ENCODE results near the gene CD28. TPM values are rescaled to one million over a fixed set of nuclear protein-coding genes. Genes with fewer than 3 reads are reported as not detected.
"Not testable (repeated sequence)": the region's sequence is repeated elsewhere in the genome, so short reads cannot be mapped to it uniquely, and the experiment has no call there.

Gene CD28
- total RNA-seq, 1 donor from 2014 or later, result not detected

GRCh38 chr2:203694191-203694590 is 12.2 kb upstream of the CD28 start:
- no peak for DNase-seq (ENCODE audit: extremely low spot score, unreplicated experiment)
- Mint-ChIP-seq H3K36me3 (ENCODE audit: unreplicated experiment) (no peaks in the 10 kb centered on the region), H3K27ac (ENCODE audit: unreplicated experiment) (peak overlapping the region; percentile 57), H3K4me1 (ENCODE audit: unreplicated experiment) (peaks cover 34% of the 10 kb centered on the region), H3K9me3 (ENCODE audit: unreplicated experiment) (no peaks in the 10 kb centered on the region), H3K27me3 (ENCODE audit: unreplicated experiment) (peaks cover 5% of the 10 kb centered on the region), H3K4me3 (ENCODE audit: unreplicated experiment) (no peak overlapping the region)
- TF ChIP-seq, protein P1, sequence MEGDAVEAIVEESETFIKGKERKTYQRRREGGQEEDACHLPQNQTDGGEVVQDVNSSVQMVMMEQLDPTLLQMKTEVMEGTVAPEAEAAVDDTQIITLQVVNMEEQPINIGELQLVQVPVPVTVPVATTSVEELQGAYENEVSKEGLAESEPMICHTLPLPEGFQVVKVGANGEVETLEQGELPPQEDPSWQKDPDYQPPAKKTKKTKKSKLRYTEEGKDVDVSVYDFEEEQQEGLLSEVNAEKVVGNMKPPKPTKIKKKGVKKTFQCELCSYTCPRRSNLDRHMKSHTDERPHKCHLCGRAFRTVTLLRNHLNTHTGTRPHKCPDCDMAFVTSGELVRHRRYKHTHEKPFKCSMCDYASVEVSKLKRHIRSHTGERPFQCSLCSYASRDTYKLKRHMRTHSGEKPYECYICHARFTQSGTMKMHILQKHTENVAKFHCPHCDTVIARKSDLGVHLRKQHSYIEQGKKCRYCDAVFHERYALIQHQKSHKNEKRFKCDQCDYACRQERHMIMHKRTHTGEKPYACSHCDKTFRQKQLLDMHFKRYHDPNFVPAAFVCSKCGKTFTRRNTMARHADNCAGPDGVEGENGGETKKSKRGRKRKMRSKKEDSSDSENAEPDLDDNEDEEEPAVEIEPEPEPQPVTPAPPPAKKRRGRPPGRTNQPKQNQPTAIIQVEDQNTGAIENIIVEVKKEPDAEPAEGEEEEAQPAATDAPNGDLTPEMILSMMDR (IDR thresholded peaks at IDR 0.05), result no peak

DNA sequence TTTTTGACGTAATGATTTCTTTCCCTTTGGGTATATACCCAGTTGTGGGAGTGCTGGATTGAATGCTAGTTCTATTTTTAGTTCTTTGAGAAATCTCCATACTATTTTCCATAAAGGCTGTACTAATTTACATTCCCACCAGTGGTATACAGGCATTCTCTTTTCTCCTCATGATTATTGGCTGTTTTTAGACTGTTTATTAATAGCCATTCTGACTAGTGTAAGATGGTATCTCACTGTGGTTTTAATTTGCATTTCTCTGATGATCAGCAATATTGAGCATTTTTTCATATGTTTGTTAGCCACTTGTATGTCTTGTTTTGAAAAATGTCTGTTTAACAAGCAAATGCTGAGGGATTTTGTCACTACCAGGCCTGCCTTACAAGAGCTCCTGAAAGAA is 9.2 kb upstream of the CD28 start:
- no peak overlapping the region for H3K27ac Mint-ChIP-seq (ENCODE audit: unreplicated experiment)
- no peak for DNase-seq (ENCODE audit: extremely low spot score, unreplicated experiment)
- H3K27me3 Mint-ChIP-seq (ENCODE audit: unreplicated experiment), result peaks cover 5% of the 10 kb centered on the region
- H3K4me3 Mint-ChIP-seq (ENCODE audit: unreplicated experiment), result no peak overlapping the region
- no peaks in the 10 kb centered on the region for H3K9me3 Mint-ChIP-seq (ENCODE audit: unreplicated experiment)
- H3K4me1 Mint-ChIP-seq (ENCODE audit: unreplicated experiment), result peaks cover 21% of the 10 kb centered on the region
- no peaks in the 10 kb centered on the region for H3K36me3 Mint-ChIP-seq (ENCODE audit: unreplicated experiment)
- TF ChIP-seq, protein P1 (IDR thresholded peaks at IDR 0.05), result no peak

DNA sequence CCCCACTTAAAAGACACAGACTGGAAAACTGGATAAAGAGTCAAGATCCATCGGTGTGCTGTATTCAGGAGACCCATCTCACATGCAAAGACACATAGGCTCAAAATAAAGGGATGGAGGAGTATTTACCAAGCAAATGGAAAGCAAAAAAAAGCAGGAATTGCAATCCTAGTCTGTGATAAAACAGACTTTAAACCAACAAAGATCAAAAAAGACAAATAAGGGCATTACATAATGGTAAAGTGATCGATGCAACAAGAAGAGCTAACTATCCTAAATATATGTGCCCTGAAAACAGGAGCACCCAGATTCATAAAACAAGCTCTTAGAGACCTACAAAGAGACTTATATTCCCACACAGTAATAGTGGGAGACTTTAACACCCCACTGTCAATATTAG is 8.7 kb upstream of the CD28 start:
- not testable (repeated sequence) for H3K27ac Mint-ChIP-seq (ENCODE audit: unreplicated experiment); H3K4me3 Mint-ChIP-seq (ENCODE audit: unreplicated experiment); DNase-seq (ENCODE audit: extremely low spot score, unreplicated experiment); H3K27me3 Mint-ChIP-seq (ENCODE audit: unreplicated experiment); H3K9me3 Mint-ChIP-seq (ENCODE audit: unreplicated experiment); H3K36me3 Mint-ChIP-seq (ENCODE audit: unreplicated experiment)
- H3K4me1 Mint-ChIP-seq (ENCODE audit: unreplicated experiment), result peaks cover 16% of the 10 kb centered on the region

DNA sequence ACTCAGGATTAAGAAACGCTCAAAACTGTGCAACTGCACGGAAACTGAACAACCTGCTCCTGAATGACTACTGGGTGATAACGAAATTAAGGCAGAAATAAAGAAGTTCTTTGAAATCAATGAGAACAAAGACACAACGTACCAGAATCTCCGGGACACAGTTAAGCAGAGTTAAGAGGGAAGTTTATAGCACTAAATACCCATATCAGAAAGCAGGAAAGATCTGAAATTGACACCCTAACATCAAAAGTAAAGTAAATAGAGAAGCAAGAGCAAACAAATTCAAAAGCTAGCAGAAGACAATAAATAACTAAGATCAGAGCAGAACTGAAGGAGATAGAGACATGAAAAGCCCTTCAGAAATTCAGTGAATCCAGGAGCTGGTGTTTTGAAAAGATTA is 8.0 kb upstream of the CD28 start:
- peaks cover 11% of the 10 kb centered on the region for H3K4me1 Mint-ChIP-seq (ENCODE audit: unreplicated experiment)
- H3K27me3 Mint-ChIP-seq (ENCODE audit: unreplicated experiment); H3K27ac Mint-ChIP-seq (ENCODE audit: unreplicated experiment); DNase-seq (ENCODE audit: extremely low spot score, unreplicated experiment); H3K4me3 Mint-ChIP-seq (ENCODE audit: unreplicated experiment); H3K36me3 Mint-ChIP-seq (ENCODE audit: unreplicated experiment); H3K9me3 Mint-ChIP-seq (ENCODE audit: unreplicated experiment): not testable (repeated sequence)

DNA sequence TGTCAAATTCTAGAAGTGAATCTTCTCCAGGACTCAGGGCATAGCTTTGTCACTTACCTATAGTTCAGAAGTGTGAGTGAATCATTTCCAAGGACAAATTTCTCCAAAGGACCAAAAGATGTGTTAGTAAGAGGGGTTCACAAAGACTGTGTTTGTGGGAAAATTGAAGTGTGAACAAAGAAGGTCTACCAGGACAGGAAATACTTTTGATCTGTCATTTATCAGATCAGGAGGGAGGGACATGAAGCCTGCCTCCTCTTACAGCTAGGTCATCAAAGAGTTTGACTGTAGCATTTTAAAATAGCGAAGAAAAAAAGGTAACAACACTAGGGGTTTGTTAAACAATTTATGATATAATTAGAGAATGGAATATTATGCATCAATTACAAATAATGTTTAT is 2.0 kb upstream of the CD28 start:
- peaks cover 4% of the 10 kb centered on the region for H3K36me3 Mint-ChIP-seq (ENCODE audit: unreplicated experiment)
- no peak overlapping the region for H3K27ac Mint-ChIP-seq (ENCODE audit: unreplicated experiment)
- H3K4me1 Mint-ChIP-seq (ENCODE audit: unreplicated experiment), result no peaks in the 10 kb centered on the region
- H3K4me3 Mint-ChIP-seq (ENCODE audit: unreplicated experiment), result no peak overlapping the region
- no peaks in the 10 kb centered on the region for H3K27me3 Mint-ChIP-seq (ENCODE audit: unreplicated experiment)
- TF ChIP-seq, protein P1 (IDR thresholded peaks at IDR 0.05), result no peak
- peaks cover 9% of the 10 kb centered on the region for H3K9me3 Mint-ChIP-seq (ENCODE audit: unreplicated experiment)
- no peak for DNase-seq (ENCODE audit: extremely low spot score, unreplicated experiment)

- H3K9me3 Mint-ChIP-seq (ENCODE audit: unreplicated experiment), result peaks cover 9% of the 10 kb centered on the region
- H3K36me3 Mint-ChIP-seq (ENCODE audit: unreplicated experiment), result peaks cover 4% of the 10 kb centered on the region
- no peaks in the 10 kb centered on the region for H3K27me3 Mint-ChIP-seq (ENCODE audit: unreplicated experiment)
- no peaks in the 10 kb centered on the region for H3K4me1 Mint-ChIP-seq (ENCODE audit: unreplicated experiment)
- H3K27ac Mint-ChIP-seq (ENCODE audit: unreplicated experiment), result no peak overlapping the region
- DNase-seq (ENCODE audit: extremely low spot score, unreplicated experiment), result no peak
- no peak overlapping the region for H3K4me3 Mint-ChIP-seq (ENCODE audit: unreplicated experiment)
- TF ChIP-seq, protein P1 (IDR thresholded peaks at IDR 0.05), result no peak
These were observed 1.3 kb upstream of the CD28 start for GRCh38 chr2:203705178-203705577.

All from osteocyte (in vitro differentiated cells).